K562 (cell line): Measurements from ENCODE around the gene VIM. TPM values are rescaled to one million over a fixed set of nuclear protein-coding genes. Genes with fewer than 3 reads are reported as not detected.

ENCODE experiments used
- ATAC-seq: fragments of 200-7000 bp; cut with Tn5 transposase; 3 replicates; pipeline ENCODE4 v1.9.1; 2020; ENCODE audit warnings: moderate library complexity
- BruUV-seq: library from RNA; stranded (reverse); fragments of 400-500 nt; replicated peaks from 2 replicates; lab custom pipeline; 2021; lab: Mats Ljungman, UMichigan
- CTCF ChIA-PET: fragments of 300-600 bp; formaldehyde crosslinking; extraction: SDS; loops from one replicate; lab custom pipeline; 2021; ENCODE audit warnings: low intra/inter-chr PET ratio; lab: Yijun Ruan, JAX
- POLR2A ChIA-PET: fragments of 300-600, 350-650 bp; sonication (Branson Sonifier 250); formaldehyde crosslinking; extraction: SDS; loops from one replicate; lab custom pipeline; 2021; ENCODE audit warnings: antibody characterized with exemption, inconsistent platforms; lab: Yijun Ruan, JAX
- DNase-seq, 4 experiments: peaks; one replicate each; pipeline versions ENCODE4 v3.0.0 to v3.0.0-alpha.2; 2011 to 2018; ENCODE audit warnings: low spot score in 3 of 4, mixed read lengths in 3 of 4; ENCODE audit errors: extremely low read depth in 1 of 4
- FAIRE-seq: peaks from 2 replicates; lab custom pipeline; 2011; peaks lifted over from hg19 to GRCh38; lab: Jason Lieb, UNC
- H2AFZ ChIP-seq: 2 replicates; pipeline ENCODE4 v1.6.0; 2011; ENCODE audit warnings: low read depth, low read length, control low read depth, inconsistent platforms
- H3K27ac ChIP-seq: fragments of 200-600 bp; 3 replicates; pipeline ENCODE4 v1.8.0; 2011; ENCODE audit warnings: low read depth, mild to moderate bottlenecking, control low read depth, inconsistent platforms, low read length, moderate library complexity, mixed read lengths; ENCODE audit errors: extremely low read depth
- H3K27me3 ChIP-seq, 2 experiments: fragments of 300-600 bp in 1 of 2; 2 replicates in 1 of 2; 3 replicates in 1 of 2; pipeline versions ENCODE4 v1.6.0 to v1.8.0; 2011; ENCODE audit warnings: inconsistent platforms in 2 of 2, low read length in 2 of 2, mild to moderate bottlenecking in 1 of 2, mixed read lengths in 1 of 2, moderate library complexity in 1 of 2; ENCODE audit not compliant: control insufficient read depth in 2 of 2, insufficient read depth in 2 of 2
- H3K36me3 ChIP-seq: fragments of 300-600 bp; 3 replicates; pipeline ENCODE4 v1.8.0; 2011; ENCODE audit warnings: mild to moderate bottlenecking, low read length, inconsistent platforms; ENCODE audit not compliant: control insufficient read depth, insufficient read depth
- H3K4me1 ChIP-seq, 2 experiments: fragments of 200-600 bp in 1 of 2; replicated peaks in 1 of 2; 2 replicates in 1 of 2; 3 replicates in 1 of 2; pipeline versions ENCODE4 v1.5.1 to v1.8.0; 2011; ENCODE audit warnings: inconsistent platforms in 2 of 2, low read length in 2 of 2, mild to moderate bottlenecking in 1 of 2, mixed read lengths in 1 of 2, moderate library complexity in 1 of 2; ENCODE audit not compliant: control insufficient read depth in 2 of 2, insufficient read depth in 2 of 2
- H3K4me2 ChIP-seq: 2 replicates; pipeline ENCODE4 v1.6.1; 2011; ENCODE audit warnings: low read length, control low read depth, inconsistent platforms, mixed read lengths; ENCODE audit not compliant: insufficient read depth
- H3K4me3 ChIP-seq: fragments of 200-600 bp; sonication (generic), shearing (Covaris generic); 2 replicates; pipeline ENCODE4 v1.5.1; 2016; ENCODE audit warnings: control low read depth, inconsistent platforms
- H3K79me2 ChIP-seq: fragments of 200-600 bp; 3 replicates; pipeline ENCODE4 v1.8.0; 2011; ENCODE audit warnings: low read length, inconsistent platforms; ENCODE audit not compliant: control insufficient read depth, insufficient read depth
- H3K9ac ChIP-seq, 2 experiments: 2 replicates each; pipeline versions ENCODE4 v1.6.0 to v1.6.1; 2011; ENCODE audit warnings: low read depth in 2 of 2, low read length in 2 of 2, control low read depth in 1 of 2, inconsistent platforms in 1 of 2, mild to moderate bottlenecking in 1 of 2, mixed read lengths in 1 of 2; ENCODE audit not compliant: insufficient read depth in 1 of 2
- H3K9me1 ChIP-seq: one replicate; pipeline ENCODE4 v1.6.0; 2011; ENCODE audit warnings: inconsistent platforms, mild to moderate bottlenecking, low read length, moderate library complexity; ENCODE audit not compliant: control insufficient read depth, insufficient read depth
- H3K9me3 ChIP-seq: replicated peaks from 2 replicates; pipeline ENCODE4 v1.5.1; 2011; ENCODE audit warnings: low read depth, low read length, inconsistent platforms; ENCODE audit not compliant: control insufficient read depth, insufficient read depth
- H4K20me1 ChIP-seq: replicated peaks from 2 replicates; pipeline ENCODE4 v1.6.1; 2011; ENCODE audit warnings: low read length, inconsistent platforms, mixed read lengths; ENCODE audit not compliant: control insufficient read depth, insufficient read depth
- ARID1B ChIP-seq: fragments of 450-650 bp; IDR thresholded peaks from 2 replicates; pipeline ENCODE4 v1.6.1; 2016; ENCODE audit warnings: antibody characterized with exemption, mild to moderate bottlenecking, inconsistent platforms
- BCL6 ChIP-seq: fragments of 250-450 bp; sonication (Bioruptor Pico); IDR thresholded peaks from 2 replicates; pipeline ENCODE4 v1.4.0; 2020
- BCOR ChIP-seq: fragments of 450-650 bp; IDR thresholded peaks from 2 replicates; pipeline ENCODE4 v1.6.1; 2016
- BMI1 ChIP-seq: fragments of 150-350 bp; IDR thresholded peaks from 2 replicates; pipeline ENCODE4 v1.6.1; 2014; ENCODE audit warnings: low read length
- CBFA2T2 ChIP-seq: fragments of 450-650 bp; conservative IDR thresholded peaks from 2 replicates; pipeline ENCODE4 v1.6.1; 2017; ENCODE audit warnings: mild to moderate bottlenecking
- FOXJ2 ChIP-seq: fragments of 200-800 bp; sonication (Bioruptor generic); IDR thresholded peaks from 2 replicates; pipeline ENCODE4 v1.6.1; 2016; ENCODE audit warnings: missing genetic modification characterization, missing compliant biosample characterization
- FOXP1 ChIP-seq: sonication (generic); formaldehyde crosslinking; IDR thresholded peaks from 2 replicates; pipeline ENCODE4 v1.8.0; 2022; ENCODE audit warnings: mild to moderate bottlenecking, missing genetic modification reagents
- GABPA ChIP-seq: fragments of 200-800 bp; sonication (Bioruptor generic); conservative IDR thresholded peaks from 2 replicates; pipeline ENCODE4 v1.6.1; 2016; ENCODE audit warnings: low read depth, missing genetic modification characterization, missing compliant biosample characterization
- GABPB1 ChIP-seq: sonication (generic); formaldehyde crosslinking; IDR thresholded peaks from 2 replicates; pipeline ENCODE4 v1.8.0; 2022; ENCODE audit warnings: mild to moderate bottlenecking, missing genetic modification reagents
- HCFC1 ChIP-seq: IDR thresholded peaks from 2 replicates; pipeline ENCODE4 v1.6.1; 2012; ENCODE audit warnings: low read depth, low read length, improper control_type of control experiment
- IFI16 ChIP-seq: fragments of 250-450 bp; sonication (Bioruptor Pico); IDR thresholded peaks from 2 replicates; pipeline ENCODE4 v2.1.2; 2022; ENCODE audit warnings: mild to moderate bottlenecking, inconsistent platforms
- KLF16 ChIP-seq: IDR thresholded peaks from 2 replicates; pipeline ENCODE4 v1.6.1; 2016; ENCODE audit warnings: antibody characterized with exemption
- MCM5 ChIP-seq: fragments of 450-650 bp; IDR thresholded peaks from 2 replicates; pipeline ENCODE4 v1.6.1; 2016; ENCODE audit warnings: low read depth
- PHTF2 ChIP-seq: fragments of 250-450 bp; sonication (Bioruptor Pico); IDR thresholded peaks from 2 replicates; pipeline ENCODE4 v1.5.0; 2021; ENCODE audit warnings: mild to moderate bottlenecking
- PURB ChIP-seq: sonication (generic); formaldehyde crosslinking; IDR thresholded peaks from 2 replicates; pipeline ENCODE4 v1.9.0; 2021; ENCODE audit warnings: low read depth, mild to moderate bottlenecking, missing genetic modification reagents
- SIRT6 ChIP-seq: IDR thresholded peaks from one replicate; pipeline ENCODE4 v1.6.1; 2012; ENCODE audit warnings: low read depth, mild to moderate bottlenecking, control low read depth, inconsistent platforms, low read length, moderate library complexity
- SMAD3 ChIP-seq: fragments of 450-650 bp; formaldehyde crosslinking; conservative IDR thresholded peaks from 2 replicates; pipeline ENCODE4 v1.4.0; 2020; ENCODE audit warnings: mild to moderate bottlenecking
- SRSF1 ChIP-seq: fragments of 200-400 bp; formaldehyde crosslinking; IDR thresholded peaks from 2 replicates; pipeline ENCODE4 v1.6.1; 2017; ENCODE audit warnings: mild to moderate bottlenecking, low read depth, low read length, moderate library complexity
- STAT5A ChIP-seq: IDR thresholded peaks from 2 replicates; pipeline ENCODE4 v1.6.1; 2012; ENCODE audit warnings: low read length, inconsistent platforms, borderline replicate concordance
- SUPT5H ChIP-seq: fragments of 450-650 bp; IDR thresholded peaks from 2 replicates; pipeline ENCODE4 v1.6.1; 2016
- ZFPM2 ChIP-seq: fragments of 250-450 bp; sonication (Bioruptor Pico); IDR thresholded peaks from 2 replicates; pipeline ENCODE4 v1.5.1; 2022; ENCODE audit warnings: mild to moderate bottlenecking
- ZNF140 ChIP-seq: fragments of 250-450 bp; sonication (Bioruptor Pico); IDR thresholded peaks from 2 replicates; pipeline ENCODE4 v1.8.0; 2021; ENCODE audit warnings: moderate library complexity, mild to moderate bottlenecking, inconsistent platforms
- ZNF24 ChIP-seq: fragments of 450-650 bp; IDR thresholded peaks from 2 replicates; pipeline ENCODE4 v1.6.1; 2016
- ZNF316 ChIP-seq: fragments of 450-650 bp; IDR thresholded peaks from 2 replicates; pipeline ENCODE4 v1.6.1; 2016
- ZNF395 ChIP-seq: fragments of 200-800 bp; sonication (Bioruptor generic); IDR thresholded peaks from 2 replicates; pipeline ENCODE4 v1.6.1; 2017; ENCODE audit warnings: missing genetic modification characterization, missing compliant biosample characterization
- ZNF668 ChIP-seq: fragments of 250-450 bp; sonication (Bioruptor Pico); IDR thresholded peaks from 2 replicates; pipeline ENCODE4 v1.8.0; 2022; ENCODE audit warnings: mild to moderate bottlenecking, inconsistent platforms
- ZNF699 ChIP-seq: fragments of 250-450 bp; sonication (Bioruptor Pico); IDR thresholded peaks from 2 replicates; pipeline ENCODE4 v1.8.0; 2021; ENCODE audit warnings: mild to moderate bottlenecking, moderate library complexity; ENCODE audit not compliant: insufficient replicate concordance
- WGBS: fragments of 100-300 bp; shearing (Covaris generic); methylation state at CpG from one replicate; pipeline ENCODE4 v1.1.6; 2016; ENCODE audit warnings: low coverage, mixed read lengths; ENCODE audit not compliant: insufficient coverage; ENCODE audit errors: missing lambda C conversion rate; 5-methylcytosine and 5-hydroxymethylcytosine counted together
- in situ Hi-C: fragments of 300-500 bp; cut with MboI; formaldehyde crosslinking; loops from 4 replicates; pipeline ENCODE4 v1.15.0; 2018; ENCODE audit warnings: inconsistent platforms, mixed read lengths
- intact Hi-C: fragments of 100-400 bp; cut with micrococcal nuclease; formaldehyde crosslinking; loops from 2 replicates; pipeline ENCODE4 v1.14.2; 2022
- polyA plus RNA-seq, 8 experiments: library from polyadenylated mRNA; depleted of rRNA in 4 of 8; stranded (reverse) in 5 of 8; unstranded in 3 of 8; fragments of >200 nt; fragmentation: Nextera tagmentation in 2 of 8; fragmentation: Illumina TruSeq in 1 of 8; extraction: Ambion mirVana in 2 of 8; extraction: Trizol in 1 of 8; gene quantifications; 2 replicates each; pipeline versions ENCODE4 v1.2.1 to v1.2.3, GENCODE V29; 2011 to 2014; ENCODE audit warnings: inconsistent platforms in 1 of 8, missing spikeins in 1 of 8
- total RNA-seq, 7 experiments: library from RNA; depleted of rRNA in 6 of 7; stranded (reverse); fragments of >200 nt in 6 of 7; fragmentation: Illumina TruSeq in 2 of 7; extraction: Trizol in 2 of 7; gene quantifications; 2 replicates each; pipeline versions ENCODE4 v1.2.1 to v1.2.3, GENCODE V29; 2011 to 2021; ENCODE audit warnings: low replicate concordance in 1 of 7

Gene VIM
- total and polyA plus RNA-seq, 9 of the 15 experiments (the other 6 are each of a cell fraction or from before 2014, with no cell fraction given): 86.0 to 621 (median 383) TPM

GRCh38 chr10:17227367-17228090 lies 512 bp upstream of the VIM start:
- POLR2A ChIA-PET: interaction anchor here (0.5 to 3.5 kb wide), 7 partner anchors 7 to 410 kb away, joined by 3 to 26 read pairs (median 4); partner anchors contain the start of gene RSU1
- Histone ChIP-seq H3K9me3 (no peaks in the 10 kb centered on the region), H3K4me2 (peak overlapping the region; percentile 63), H3K36me3 (peaks cover 20% of the 10 kb centered on the region; the same call in 2 of the 3 replicates), H3K4me3 (peak overlapping the region; percentile 71), H3K27ac (peak overlapping the region; percentile 82), H3K79me2 (peaks cover 44% of the 10 kb centered on the region), H3K4me1 (peaks cover 21 to 36% of the 10 kb centered on the region in 2 experiments; a peak in 4 of 5 replicates), H4K20me1 (no peaks in the 10 kb centered on the region), H3K9me1 (no peaks in the 10 kb centered on the region), H3K9ac (peak overlapping the region in 1 of 2 experiments; percentile 56; a peak in 2 of 4 replicates), H3K27me3 (no peaks in the 10 kb centered on the region), H2AFZ (peak overlapping the region; percentile 52)
- WGBS: 9% methylated on average over 12 of the region's 12 CpGs
- DNase-seq (peak in 1 of 4 experiments; percentile 43), FAIRE-seq (no peak), ATAC-seq (no peak)
- in situ Hi-C loops: no loop called here
- intact Hi-C loops: loop anchor here (1.0 to 2.0 kb wide), 3 partner anchors 11 to 225 kb away; partner anchors contain the start of gene TRDMT1
- no TSS peak for BruUV-seq
- CTCF ChIA-PET: interaction anchor here (0.6 kb wide), 1 partner anchor 226 kb away, joined by 3 read pairs; no protein-coding TSS in a partner anchor
- TF ChIP-seq STAT5A (no peak), ZNF140 (CRISPR knock-in tag) (no peak), PURB (CRISPR knock-in tag) (no peak), SUPT5H (no peak), ZFPM2 (no peak), SMAD3 (CRISPR knock-in tag) (no peak), IFI16 (CRISPR knock-in tag) (no peak), PHTF2 (no peak), ZNF668 (CRISPR knock-in tag) (no peak), ZNF699 (no peak), ZNF24 (no peak), SRSF1 (no peak), FOXJ2 (peak; percentile 54; the same call in 1 of the 2 replicates), BMI1 (no peak), MCM5 (no peak), CBFA2T2 (no peak), GABPA (tag) (peak; percentile 32; the same call in 1 of the 2 replicates), ARID1B (no peak), HCFC1 (no peak), BCOR (no peak), ZNF316 (peak; percentile 99), FOXP1 (CRISPR knock-in tag) (no peak), KLF16 (no peak), GABPB1 (no peak), BCL6 (CRISPR knock-in tag) (no peak), ZNF395 (CRISPR knock-in tag) (no peak), SIRT6 (no peak)
